Measurements from ENCODE around the gene SHQ1.

Gene SHQ1

GRCh38 chr3:72750405-72750965 lies 97.8 kb downstream of the SHQ1 start:
- Histone ChIP-seq H3K9me3 (ENCODE audit: control insufficient read depth, insufficient read depth, low read depth, low read length) (no peaks in the 10 kb centered on the region), H3K36me3 (ENCODE audit: control insufficient read depth in 2 of 2, insufficient read depth in 1 of 2, low read length in 2 of 2) (peaks cover 0 to 4% of the 10 kb centered on the region in 2 experiments; a peak in 1 of 3 replicates), H3K4me3 (ENCODE audit: low read depth, low read length) (no peak overlapping the region), H3K27ac (ENCODE audit: extremely low read depth, low read depth, low read length) (no peak overlapping the region), H3K4me1 (ENCODE audit: control insufficient read depth, insufficient read depth, low read length) (no peaks in the 10 kb centered on the region)
- no peak for TF ChIP-seq KLF10 (tag by site-specific recombination; IDR thresholded peaks at IDR 0.05)
- no peak for TF ChIP-seq ZNF621 (tag by site-specific recombination; IDR thresholded peaks at IDR 0.05)
- TF ChIP-seq BCL6B (tag by site-specific recombination; IDR thresholded peaks at IDR 0.05) = no peak
- TF ChIP-seq ZNF19 (tag by site-specific recombination; IDR thresholded peaks at IDR 0.05; ENCODE audit: low read depth) = no peak
- no peak for TF ChIP-seq ZNF311 (tag by site-specific recombination; IDR thresholded peaks at IDR 0.05; ENCODE audit: borderline replicate concordance)
- TF ChIP-seq ZNF692 (tag by site-specific recombination; IDR thresholded peaks at IDR 0.05) = no peak
- TF ChIP-seq ZNF585B (tag by site-specific recombination; IDR thresholded peaks at IDR 0.05) = no peak
- no peak for TF ChIP-seq ZFP41 (tag by site-specific recombination; IDR thresholded peaks at IDR 0.05; ENCODE audit: borderline replicate concordance)
- no peak for TF ChIP-seq ZNF639 (tag by site-specific recombination; IDR thresholded peaks at IDR 0.05)
- no peak for TF ChIP-seq ZNF292 (tag by site-specific recombination; IDR thresholded peaks at IDR 0.05; ENCODE audit: borderline replicate concordance, low read depth)
- no peak for TF ChIP-seq ZSCAN18 (tag by site-specific recombination; IDR thresholded peaks at IDR 0.05)
- CTCF ChIA-PET = no interaction called here
- POLR2A ChIA-PET = no interaction called here

GRCh38 chr3:72748659-72749058 lies 99.6 kb downstream of the SHQ1 start:
- H3K27ac ChIP-seq (ENCODE audit: extremely low read depth, low read depth, low read length) = no peak overlapping the region
- peaks cover 0 to 4% of the 10 kb centered on the region in 2 experiments; a peak in 1 of 3 replicates for H3K36me3 ChIP-seq (ENCODE audit: control insufficient read depth in 2 of 2, insufficient read depth in 1 of 2, low read length in 2 of 2)
- H3K4me3 ChIP-seq (ENCODE audit: low read depth, low read length) = no peak overlapping the region
- TF ChIP-seq ZNF362 (tag by site-specific recombination; IDR thresholded peaks at IDR 0.05) (no peak), ZNF645 (tag by site-specific recombination; IDR thresholded peaks at IDR 0.05) (no peak), TSHZ1 (tag by site-specific recombination; IDR thresholded peaks at IDR 0.05; ENCODE audit: borderline replicate concordance) (no peak), PRDM6 (tag by site-specific recombination; IDR thresholded peaks at IDR 0.05) (peak; percentile 21; the same call in 1 of the 2 replicates), ZBTB17 (tag by site-specific recombination; IDR thresholded peaks at IDR 0.05) (no peak), ZNF280C (tag by site-specific recombination; IDR thresholded peaks at IDR 0.05) (no peak)
- POLR2A ChIA-PET = no interaction called here
- CTCF ChIA-PET = no interaction called here
- 0 out of 2 replicates have a peak, but pooled peaks cover 2% of the 10 kb centered on the region for H3K4me1 ChIP-seq (ENCODE audit: control insufficient read depth, insufficient read depth, low read length)
- no peaks in the 10 kb centered on the region for H3K9me3 ChIP-seq (ENCODE audit: control insufficient read depth, insufficient read depth, low read depth, low read length)

Measured in HEK293 (cell line).